ENCODE measurements around the gene C1orf167. TPM values are rescaled to one million over a fixed set of nuclear protein-coding genes. Genes with fewer than 3 reads are reported as not detected.

The C1orf167 gene
- total RNA-seq, 3 donors from 2014 or later, result 1.3 TPM; not detected in 2

GRCh38 chr1:11764519-11764918 lies 2.5 kb downstream of the C1orf167 start:
- Histone ChIP-seq H3K4me3 (no peak overlapping the region), H3K9me3 (no peaks in the 10 kb centered on the region), H3K27ac (no peak overlapping the region), H3K27me3 (peaks cover 0 to 9% of the 10 kb centered on the region in 2 donors), H3K4me1 (no peaks in the 10 kb centered on the region), H3K36me3 (no peaks in the 10 kb centered on the region)
- no peak for DNase-seq (ENCODE audit: low spot score in 2 of 2)
- intact Hi-C loops (cut with DNase I; ENCODE audit: low total_unique reads), result no loop called here
- TF ChIP-seq, protein P1, sequence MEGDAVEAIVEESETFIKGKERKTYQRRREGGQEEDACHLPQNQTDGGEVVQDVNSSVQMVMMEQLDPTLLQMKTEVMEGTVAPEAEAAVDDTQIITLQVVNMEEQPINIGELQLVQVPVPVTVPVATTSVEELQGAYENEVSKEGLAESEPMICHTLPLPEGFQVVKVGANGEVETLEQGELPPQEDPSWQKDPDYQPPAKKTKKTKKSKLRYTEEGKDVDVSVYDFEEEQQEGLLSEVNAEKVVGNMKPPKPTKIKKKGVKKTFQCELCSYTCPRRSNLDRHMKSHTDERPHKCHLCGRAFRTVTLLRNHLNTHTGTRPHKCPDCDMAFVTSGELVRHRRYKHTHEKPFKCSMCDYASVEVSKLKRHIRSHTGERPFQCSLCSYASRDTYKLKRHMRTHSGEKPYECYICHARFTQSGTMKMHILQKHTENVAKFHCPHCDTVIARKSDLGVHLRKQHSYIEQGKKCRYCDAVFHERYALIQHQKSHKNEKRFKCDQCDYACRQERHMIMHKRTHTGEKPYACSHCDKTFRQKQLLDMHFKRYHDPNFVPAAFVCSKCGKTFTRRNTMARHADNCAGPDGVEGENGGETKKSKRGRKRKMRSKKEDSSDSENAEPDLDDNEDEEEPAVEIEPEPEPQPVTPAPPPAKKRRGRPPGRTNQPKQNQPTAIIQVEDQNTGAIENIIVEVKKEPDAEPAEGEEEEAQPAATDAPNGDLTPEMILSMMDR (IDR thresholded peaks at IDR 0.05), result no peak
- TF ChIP-seq POLR2A (IDR thresholded peaks at IDR 0.05) (no peak), POLR2AphosphoS5 (IDR thresholded peaks at IDR 0.05) (no peak)

- H3K36me3 ChIP-seq, result no peaks in the 10 kb centered on the region
- H3K4me1 ChIP-seq, result no peaks in the 10 kb centered on the region
- no peaks in the 10 kb centered on the region for H3K9me3 ChIP-seq
- intact Hi-C loops (cut with DNase I; ENCODE audit: low total_unique reads), result no loop called here
- no peak for TF ChIP-seq POLR2AphosphoS5 (IDR thresholded peaks at IDR 0.05)
- TF ChIP-seq POLR2A (IDR thresholded peaks at IDR 0.05), result no peak
- TF ChIP-seq, protein P1 (IDR thresholded peaks at IDR 0.05), result no peak
- DNase-seq (ENCODE audit: low spot score in 2 of 2), result no peak
- peaks cover 0 to 9% of the 10 kb centered on the region in 2 donors for H3K27me3 ChIP-seq
- no peak overlapping the region for H3K27ac ChIP-seq
- H3K4me3 ChIP-seq, result no peak overlapping the region
These were observed 3.9 kb downstream of the C1orf167 start for GRCh38 chr1:11765661-11766428.

DNA sequence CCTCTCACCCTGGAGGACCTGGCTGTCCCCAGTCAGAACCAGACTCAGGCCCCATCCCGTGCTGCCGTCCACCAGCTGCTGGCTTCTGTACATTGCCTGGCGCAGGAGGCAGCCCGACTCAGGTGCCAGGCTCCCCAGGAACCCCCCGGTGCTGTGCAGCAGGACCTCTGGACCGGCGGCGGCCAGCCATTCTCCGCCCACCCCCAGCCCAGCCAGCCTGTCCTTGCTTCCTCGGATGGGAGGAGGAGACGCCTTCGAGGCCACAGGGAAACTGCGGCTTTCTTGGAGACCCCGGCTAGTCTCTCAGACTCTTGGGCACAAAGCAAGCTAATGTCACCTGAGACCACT lies 4.4 kb downstream of the C1orf167 start:
- DNase-seq (ENCODE audit: low spot score in 2 of 2), result no peak
- Histone ChIP-seq H3K4me3 (no peak overlapping the region), H3K9me3 (no peaks in the 10 kb centered on the region), H3K27me3 (peaks cover 0 to 7% of the 10 kb centered on the region in 2 donors), H3K36me3 (no peaks in the 10 kb centered on the region), H3K27ac (no peak overlapping the region), H3K4me1 (no peaks in the 10 kb centered on the region)
- intact Hi-C loops (cut with DNase I; ENCODE audit: low total_unique reads), result no loop called here
- TF ChIP-seq, protein P1 (IDR thresholded peaks at IDR 0.05), result no peak
- TF ChIP-seq POLR2A (IDR thresholded peaks at IDR 0.05) (no peak), POLR2AphosphoS5 (IDR thresholded peaks at IDR 0.05) (no peak)

DNA sequence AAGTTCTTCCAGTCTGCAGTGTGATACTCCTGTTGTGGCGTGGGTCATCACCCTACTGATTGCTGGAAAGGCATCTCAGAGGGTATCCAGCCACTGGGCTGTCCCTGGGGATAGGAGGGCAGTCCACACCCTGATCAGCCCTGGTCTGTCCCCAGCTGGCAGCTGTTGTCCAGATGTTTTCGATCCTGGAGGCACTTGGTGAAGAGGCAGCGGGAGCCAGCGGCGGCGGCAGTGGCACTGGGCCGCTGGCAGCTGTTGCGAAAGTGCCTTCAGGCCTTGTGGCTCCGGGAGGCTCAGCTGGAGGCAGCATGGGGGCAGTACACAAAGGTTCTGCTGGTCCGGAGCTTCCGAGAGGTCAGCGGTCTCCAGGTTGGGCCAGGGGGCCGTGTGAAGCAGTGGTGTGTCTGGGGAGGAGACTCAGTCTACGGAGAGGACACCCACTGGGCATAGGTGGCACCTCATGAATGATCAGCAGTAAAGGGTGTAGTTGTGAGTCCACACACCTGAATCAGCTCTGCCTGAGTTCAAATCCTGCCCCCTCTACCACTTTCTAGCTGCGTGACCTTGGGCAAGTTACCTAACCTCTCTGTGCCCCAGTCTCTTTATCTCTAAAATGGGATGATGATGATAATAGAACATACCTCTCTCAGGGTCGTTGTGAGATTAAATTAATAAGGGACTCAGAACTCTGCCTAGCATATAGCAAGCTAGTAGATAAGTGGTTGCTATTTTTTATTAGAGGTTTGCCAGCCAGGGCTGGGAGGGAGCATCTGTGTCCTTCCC lies 6.1 kb downstream of the C1orf167 start:
- intact Hi-C loops (cut with DNase I; ENCODE audit: low total_unique reads), result no loop called here
- TF ChIP-seq POLR2AphosphoS5 (IDR thresholded peaks at IDR 0.05) (no peak), POLR2A (IDR thresholded peaks at IDR 0.05) (no peak)
- TF ChIP-seq, protein P1 (IDR thresholded peaks at IDR 0.05), result no peak
- Histone ChIP-seq H3K27ac (no peak overlapping the region), H3K27me3 (no peaks in the 10 kb centered on the region), H3K36me3 (no peaks in the 10 kb centered on the region), H3K4me1 (no peaks in the 10 kb centered on the region), H3K9me3 (no peaks in the 10 kb centered on the region), H3K4me3 (no peak overlapping the region)
- DNase-seq (ENCODE audit: low spot score in 2 of 2), result no peak

DNA sequence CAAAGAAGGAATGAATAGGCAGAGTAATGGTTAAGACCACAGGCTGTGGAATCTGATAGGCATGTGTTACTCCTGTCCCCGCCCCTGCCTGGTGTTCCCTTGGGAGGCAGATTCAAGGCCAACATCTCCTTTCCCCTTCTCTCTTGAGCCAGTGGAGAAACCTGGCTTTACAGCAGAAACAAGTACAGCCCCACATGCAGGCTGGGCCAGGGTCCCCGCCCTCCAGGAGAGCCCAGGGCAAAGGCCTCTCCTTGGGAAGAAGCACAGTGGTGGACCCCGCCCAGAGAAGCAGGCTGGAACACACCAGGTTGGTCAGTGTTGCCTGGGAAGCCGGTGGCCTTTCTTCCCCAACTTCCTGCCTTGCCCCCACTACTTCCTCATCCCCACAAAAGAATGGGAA lies 6.8 kb downstream of the C1orf167 start:
- Histone ChIP-seq H3K9me3 (no peaks in the 10 kb centered on the region), H3K4me3 (no peak overlapping the region), H3K27me3 (no peaks in the 10 kb centered on the region), H3K36me3 (no peaks in the 10 kb centered on the region), H3K27ac (no peak overlapping the region), H3K4me1 (no peaks in the 10 kb centered on the region)
- DNase-seq (ENCODE audit: low spot score in 2 of 2), result no peak
- TF ChIP-seq POLR2AphosphoS5 (IDR thresholded peaks at IDR 0.05) (no peak), POLR2A (IDR thresholded peaks at IDR 0.05) (no peak)
- TF ChIP-seq, protein P1 (IDR thresholded peaks at IDR 0.05), result no peak
- intact Hi-C loops (cut with DNase I; ENCODE audit: low total_unique reads), result no loop called here

All from breast epithelium (tissue), 4 donors.